Esophagus squamous epithelium (tissue), 4 donors: ENCODE data around the gene SLC45A2.

ENCODE experiments used
- CTCF ChIP-seq, 6 experiments: fragments of 450-650 bp in 4 of 6; fragments of 200-600 bp in 2 of 6; sonication (generic) in 2 of 6; IDR thresholded peaks; one replicate each; pipeline ENCODE4 v1.5.1; 2016 to 2019; ENCODE audit warnings: antibody characterized with exemption in 6 of 6, mild to moderate bottlenecking in 4 of 6, moderate library complexity in 4 of 6
- POLR2A ChIP-seq, 4 donors: fragments of 450-650 bp; IDR thresholded peaks; one replicate each; pipeline ENCODE4 v1.6.1; 2017; ENCODE audit warnings: antibody characterized with exemption in 4 of 4, mild to moderate bottlenecking in 4 of 4, moderate library complexity in 3 of 4

GRCh38 chr5:33957577-33958150 lies 26.8 kb downstream of the SLC45A2 start:
- TF ChIP-seq POLR2A (IDR thresholded peaks at IDR 0.05) = no peak
- no peak for TF ChIP-seq CTCF (IDR thresholded peaks at IDR 0.05)
